Psoas muscle (tissue), 8 donors: ENCODE results near the gene PXK. TPM values are rescaled to one million over a fixed set of nuclear protein-coding genes. Genes with fewer than 3 reads are reported as not detected.

Experiments used
- ATAC-seq, 4 donors: fragments of 200-7000 bp; cut with Tn5 transposase; one replicate each; pipeline ENCODE4 v1.9.1; 2020; ENCODE audit warnings: moderate library complexity in 3 of 4, mild to moderate bottlenecking in 2 of 4
- DNase-seq, 2 donors: peaks; one replicate each; pipeline ENCODE4 v3.0.0-alpha.2; 2020
- H3K27ac ChIP-seq: fragments of 200-600 bp; one replicate; pipeline ENCODE4 v1.8.0; 2022
- H3K27me3 ChIP-seq, 3 donors: fragments of 200-600 bp in 1 of 3; one replicate each; pipeline versions ENCODE4 v1.6.1 to v1.8.0; 2013 to 2022; ENCODE audit warnings: low read length in 2 of 3, mild to moderate bottlenecking in 2 of 3, moderate library complexity in 1 of 3; ENCODE audit not compliant: insufficient read depth in 3 of 3
- H3K36me3 ChIP-seq, 2 donors: fragments of 200-600 bp in 1 of 2; one replicate each; pipeline versions ENCODE4 v1.6.1 to v1.8.0; 2013 to 2022; ENCODE audit warnings: low read depth in 1 of 2, mild to moderate bottlenecking in 1 of 2, moderate library complexity in 1 of 2; ENCODE audit not compliant: insufficient read depth in 1 of 2
- H3K4me1 ChIP-seq: fragments of 200-600 bp; one replicate; pipeline ENCODE4 v1.8.0; 2022
- H3K4me3 ChIP-seq: fragments of 200-600 bp; one replicate; pipeline ENCODE4 v1.8.0; 2022; ENCODE audit warnings: mild to moderate bottlenecking
- H3K9me3 ChIP-seq: fragments of 200-600 bp; one replicate; pipeline ENCODE4 v1.8.0; 2022
- WGBS, 3 donors: extraction: QIAGEN DNeasy Blood & Tissue Kit; methylation state at CpG; one replicate each; pipeline versions ENCODE4 v1.1.6 to v1.1.7; 2013; 5-methylcytosine and 5-hydroxymethylcytosine counted together
- intact Hi-C, 2 donors: fragments of 100-400 bp; cut with DNase I; formaldehyde crosslinking; loops; one replicate each; pipeline versions ENCODE4 v1.11.0 to v1.14.2; 2022
- polyA plus RNA-seq, 3 donors: library from polyadenylated mRNA; stranded (reverse); fragments of 200-250 nt; gene quantifications; one replicate each; pipeline ENCODE4 v1.2.3, GENCODE V29; 2013
- total RNA-seq, 4 donors: library from RNA; stranded (reverse); fragmentation: NEBNext Ultra II Directional in 2 of 4; extraction: Animal tissue kit (Norgen Biotek cat#: 25700) in 2 of 4; gene quantifications; one replicate each; pipeline versions ENCODE4 v1.2.1 to v1.2.4, GENCODE V29; 2021 to 2023
- TF ChIP-seq, protein P1 (sequence below): fragments of 200-600 bp; IDR thresholded peaks from one replicate; pipeline ENCODE4 v1.8.0; 2022; ENCODE audit warnings: antibody characterized with exemption
- donor health status: healthy with polysubstance abuse.
- donor health status: DM: no; HTN: no; CAD: no; lungs with moderate emphysema.
- donor health status: Bipolar disorder and iron deficiency.
- donor health status: healthy.
- donor health status: DM: yes; HTN: yes; CAD: no.
- donor health status: DM: no; HTN: no; CAD: no.
- donor health status: DM: no; HTN: no; CAD: no.
- donor health status: DM: yes; HTN: yes; CAD: no.

Gene PXK
- total and polyA plus RNA-seq, 7 donors, result 3.4 to 17.5 (median 15.5) TPM

DNA sequence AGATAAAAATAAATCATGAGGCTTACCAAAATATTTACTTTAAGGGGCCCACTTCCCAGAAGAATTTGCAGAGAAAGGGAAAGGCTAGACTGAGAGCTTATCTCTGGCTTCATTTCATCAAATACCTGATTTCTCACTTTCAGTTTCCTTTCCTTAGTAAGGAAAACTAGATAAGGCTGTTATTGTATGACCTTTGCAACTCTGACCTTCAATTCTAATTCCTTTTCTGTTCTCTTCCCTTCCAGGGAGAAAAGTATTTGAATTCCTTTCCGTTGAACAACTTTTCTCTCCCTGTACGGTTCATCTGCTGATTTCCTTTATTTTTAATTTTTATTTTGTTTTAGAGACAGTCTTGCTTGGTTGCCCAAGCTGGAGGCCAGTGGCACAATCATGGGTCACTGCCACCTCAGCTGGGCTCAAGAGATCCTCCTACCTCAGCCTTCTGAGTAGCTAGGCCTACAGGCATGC, 7.1 kb upstream of the PXK start:
- Histone ChIP-seq H3K9me3 (no peaks in the 10 kb centered on the region), H3K4me1 (no peaks in the 10 kb centered on the region), H3K27me3 (no peaks in the 10 kb centered on the region), H3K27ac (no peak overlapping the region), H3K4me3 (no peak overlapping the region), H3K36me3 (no peaks in the 10 kb centered on the region)
- TF ChIP-seq, protein P1, sequence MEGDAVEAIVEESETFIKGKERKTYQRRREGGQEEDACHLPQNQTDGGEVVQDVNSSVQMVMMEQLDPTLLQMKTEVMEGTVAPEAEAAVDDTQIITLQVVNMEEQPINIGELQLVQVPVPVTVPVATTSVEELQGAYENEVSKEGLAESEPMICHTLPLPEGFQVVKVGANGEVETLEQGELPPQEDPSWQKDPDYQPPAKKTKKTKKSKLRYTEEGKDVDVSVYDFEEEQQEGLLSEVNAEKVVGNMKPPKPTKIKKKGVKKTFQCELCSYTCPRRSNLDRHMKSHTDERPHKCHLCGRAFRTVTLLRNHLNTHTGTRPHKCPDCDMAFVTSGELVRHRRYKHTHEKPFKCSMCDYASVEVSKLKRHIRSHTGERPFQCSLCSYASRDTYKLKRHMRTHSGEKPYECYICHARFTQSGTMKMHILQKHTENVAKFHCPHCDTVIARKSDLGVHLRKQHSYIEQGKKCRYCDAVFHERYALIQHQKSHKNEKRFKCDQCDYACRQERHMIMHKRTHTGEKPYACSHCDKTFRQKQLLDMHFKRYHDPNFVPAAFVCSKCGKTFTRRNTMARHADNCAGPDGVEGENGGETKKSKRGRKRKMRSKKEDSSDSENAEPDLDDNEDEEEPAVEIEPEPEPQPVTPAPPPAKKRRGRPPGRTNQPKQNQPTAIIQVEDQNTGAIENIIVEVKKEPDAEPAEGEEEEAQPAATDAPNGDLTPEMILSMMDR, result no peak
- intact Hi-C loops, result no loop called here
- no peak for DNase-seq
- ATAC-seq, result no peak
- WGBS, 3 donors, result 64 to 67% (median 66%) methylated on average over 2 of the region's 2 CpGs

DNA sequence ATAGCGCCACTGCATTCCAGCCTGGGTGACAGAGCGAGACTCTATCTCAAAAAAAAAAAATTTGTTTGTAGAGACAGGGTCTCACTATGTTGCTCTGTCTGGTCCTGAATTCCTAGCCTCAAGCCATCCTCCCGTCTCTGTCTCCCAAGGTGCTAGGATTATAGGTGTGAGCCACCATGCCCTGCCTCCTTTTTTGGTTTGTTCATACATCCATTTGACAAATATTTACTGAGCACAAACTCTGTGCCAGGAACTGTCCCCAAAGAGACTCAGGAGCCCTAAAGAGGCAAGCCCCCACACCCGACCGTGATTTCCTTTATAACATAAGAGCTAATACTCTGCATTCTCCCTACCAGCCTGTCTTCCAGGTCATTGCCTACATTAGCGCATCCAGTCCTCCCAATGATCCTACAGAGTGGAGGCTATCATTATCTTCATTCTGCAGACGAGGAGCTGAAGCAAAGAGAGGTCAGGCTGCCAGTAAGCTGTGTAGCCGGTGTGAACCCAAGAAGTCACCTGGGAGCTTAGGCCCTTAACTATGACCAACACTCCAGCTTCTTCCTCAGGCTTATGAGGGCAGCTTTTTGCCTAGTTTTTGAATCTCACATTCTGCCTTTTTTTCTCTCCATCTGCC, 6.3 kb upstream of the PXK start:
- H3K4me1 ChIP-seq, result no peaks in the 10 kb centered on the region
- no peaks in the 10 kb centered on the region for H3K36me3 ChIP-seq
- ATAC-seq (no peak), DNase-seq (no peak)
- 92 to 95% (median 94%) methylated on average over 8 of the region's 8 CpGs for WGBS, 3 donors
- H3K9me3 ChIP-seq, result no peaks in the 10 kb centered on the region
- H3K27me3 ChIP-seq, result no peaks in the 10 kb centered on the region
- TF ChIP-seq, protein P1, result no peak
- no peak overlapping the region for H3K27ac ChIP-seq
- H3K4me3 ChIP-seq, result no peak overlapping the region
- intact Hi-C loops, result no loop called here

GRCh38 chr3:58329150-58329921, 3.4 kb upstream of the PXK start:
- H3K4me3 ChIP-seq, result no peak overlapping the region
- H3K4me1 ChIP-seq, result peaks cover 5% of the 10 kb centered on the region
- no peaks in the 10 kb centered on the region for H3K27me3 ChIP-seq
- no peaks in the 10 kb centered on the region for H3K9me3 ChIP-seq
- no peak overlapping the region for H3K27ac ChIP-seq
- WGBS, 3 donors, result 84 to 88% (median 85%) methylated on average over 8 of the region's 8 CpGs
- no peaks in the 10 kb centered on the region for H3K36me3 ChIP-seq
- intact Hi-C loops, result no loop called here
- no peak for DNase-seq
- TF ChIP-seq, protein P1, result no peak
- ATAC-seq, result no peak

GRCh38 chr3:58329922-58330413, 2.7 kb upstream of the PXK start:
- no peak overlapping the region for H3K27ac ChIP-seq
- H3K27me3 ChIP-seq, result no peaks in the 10 kb centered on the region
- ATAC-seq (no peak), DNase-seq (no peak)
- intact Hi-C loops, result loop anchor here in 1 of 2 donors (5.0 kb wide), 1 partner anchor 82 kb away; no protein-coding TSS in a partner anchor
- no peaks in the 10 kb centered on the region for H3K36me3 ChIP-seq
- H3K4me3 ChIP-seq, result no peak overlapping the region
- 90 to 94% (median 92%) methylated on average over 5 of the region's 5 CpGs for WGBS, 3 donors
- H3K4me1 ChIP-seq, result peaks cover 9% of the 10 kb centered on the region
- no peaks in the 10 kb centered on the region for H3K9me3 ChIP-seq
- TF ChIP-seq, protein P1, result no peak
